ENCODE measurements around the gene SYT8.

GRCh38 chr11:1861435-1862411 is 26.9 kb downstream of the SYT8 start:
- no peak for TF ChIP-seq RNF2 (IDR thresholded peaks at IDR 0.05; ENCODE audit: borderline replicate concordance, low read depth, low read length, missing control alignments, poor library complexity, severe bottlenecking)
- no peak for TF ChIP-seq FOSL1 (IDR thresholded peaks at IDR 0.05; ENCODE audit: insufficient read depth, low read depth, low read length)
- no peak for TF ChIP-seq ATF3 (IDR thresholded peaks at IDR 0.05; ENCODE audit: insufficient read depth, low read depth, low read length)
- no peak for TF ChIP-seq CTCF (IDR thresholded peaks at IDR 0.05; ENCODE audit: control extremely low read depth in 1 of 3, insufficient read depth in 1 of 3, low read depth in 1 of 3, low read length in 3 of 3)
- no peak for TF ChIP-seq ASH2L (IDR thresholded peaks at IDR 0.05; ENCODE audit: low read length)
- TF ChIP-seq BACH1 (IDR thresholded peaks at IDR 0.05; ENCODE audit: low read length) = no peak
